ENCODE measurements around the gene EXOSC1. TPM values are rescaled to one million over a fixed set of nuclear protein-coding genes. Genes with fewer than 3 reads are reported as not detected.

EXOSC1 gene
- total RNA-seq, 1 donor from 2014 or later: 36.0 TPM

DNA sequence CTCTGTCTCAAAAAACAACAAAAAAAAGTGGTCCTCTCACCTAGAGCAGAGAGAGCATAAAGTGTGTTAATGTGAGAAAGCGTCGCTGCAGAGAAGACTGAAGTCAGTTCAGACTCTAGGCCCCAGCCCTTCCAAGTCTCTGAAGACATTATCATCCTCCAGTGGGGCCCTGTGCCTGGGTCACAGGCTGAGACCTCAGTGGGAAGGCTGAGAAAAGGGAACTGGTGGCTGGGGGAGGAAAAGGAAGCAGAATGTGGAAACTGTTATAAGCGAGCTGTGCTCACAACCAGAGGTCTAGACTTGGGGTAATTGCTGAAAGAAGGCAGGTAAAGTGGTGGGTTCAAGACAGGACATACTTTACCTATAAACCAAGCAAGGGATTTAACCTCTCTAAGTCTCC is 39.7 kb downstream of the EXOSC1 start:
- TF ChIP-seq, protein P1, sequence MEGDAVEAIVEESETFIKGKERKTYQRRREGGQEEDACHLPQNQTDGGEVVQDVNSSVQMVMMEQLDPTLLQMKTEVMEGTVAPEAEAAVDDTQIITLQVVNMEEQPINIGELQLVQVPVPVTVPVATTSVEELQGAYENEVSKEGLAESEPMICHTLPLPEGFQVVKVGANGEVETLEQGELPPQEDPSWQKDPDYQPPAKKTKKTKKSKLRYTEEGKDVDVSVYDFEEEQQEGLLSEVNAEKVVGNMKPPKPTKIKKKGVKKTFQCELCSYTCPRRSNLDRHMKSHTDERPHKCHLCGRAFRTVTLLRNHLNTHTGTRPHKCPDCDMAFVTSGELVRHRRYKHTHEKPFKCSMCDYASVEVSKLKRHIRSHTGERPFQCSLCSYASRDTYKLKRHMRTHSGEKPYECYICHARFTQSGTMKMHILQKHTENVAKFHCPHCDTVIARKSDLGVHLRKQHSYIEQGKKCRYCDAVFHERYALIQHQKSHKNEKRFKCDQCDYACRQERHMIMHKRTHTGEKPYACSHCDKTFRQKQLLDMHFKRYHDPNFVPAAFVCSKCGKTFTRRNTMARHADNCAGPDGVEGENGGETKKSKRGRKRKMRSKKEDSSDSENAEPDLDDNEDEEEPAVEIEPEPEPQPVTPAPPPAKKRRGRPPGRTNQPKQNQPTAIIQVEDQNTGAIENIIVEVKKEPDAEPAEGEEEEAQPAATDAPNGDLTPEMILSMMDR (IDR thresholded peaks at IDR 0.05; ENCODE audit: unreplicated experiment): no peak
- H3K27me3 Mint-ChIP-seq (ENCODE audit: unreplicated experiment): peaks cover 8% of the 10 kb centered on the region
- no peaks in the 10 kb centered on the region for H3K9me3 Mint-ChIP-seq (ENCODE audit: unreplicated experiment)
- DNase-seq (ENCODE audit: low spot score): no peak
- peak overlapping the region; percentile 86 for H3K27ac Mint-ChIP-seq (ENCODE audit: unreplicated experiment)
- no peak overlapping the region for H3K4me3 Mint-ChIP-seq (ENCODE audit: unreplicated experiment)
- peaks cover 13% of the 10 kb centered on the region for H3K4me1 Mint-ChIP-seq (ENCODE audit: unreplicated experiment)
- no peaks in the 10 kb centered on the region for H3K36me3 Mint-ChIP-seq (ENCODE audit: low read depth, unreplicated experiment)

- Mint-ChIP-seq H3K4me1 (ENCODE audit: unreplicated experiment) (peaks cover 21% of the 10 kb centered on the region), H3K9me3 (ENCODE audit: unreplicated experiment) (no peaks in the 10 kb centered on the region), H3K27me3 (ENCODE audit: unreplicated experiment) (peaks cover 10% of the 10 kb centered on the region), H3K27ac (ENCODE audit: unreplicated experiment) (peak overlapping the region; percentile 9), H3K4me3 (ENCODE audit: unreplicated experiment) (no peak overlapping the region), H3K36me3 (ENCODE audit: low read depth, unreplicated experiment) (no peaks in the 10 kb centered on the region)
- no peak for DNase-seq (ENCODE audit: low spot score)
- TF ChIP-seq, protein P1 (IDR thresholded peaks at IDR 0.05; ENCODE audit: unreplicated experiment): no peak
These were observed 41.8 kb downstream of the EXOSC1 start for GRCh38 chr10:97404044-97404443.

DNA sequence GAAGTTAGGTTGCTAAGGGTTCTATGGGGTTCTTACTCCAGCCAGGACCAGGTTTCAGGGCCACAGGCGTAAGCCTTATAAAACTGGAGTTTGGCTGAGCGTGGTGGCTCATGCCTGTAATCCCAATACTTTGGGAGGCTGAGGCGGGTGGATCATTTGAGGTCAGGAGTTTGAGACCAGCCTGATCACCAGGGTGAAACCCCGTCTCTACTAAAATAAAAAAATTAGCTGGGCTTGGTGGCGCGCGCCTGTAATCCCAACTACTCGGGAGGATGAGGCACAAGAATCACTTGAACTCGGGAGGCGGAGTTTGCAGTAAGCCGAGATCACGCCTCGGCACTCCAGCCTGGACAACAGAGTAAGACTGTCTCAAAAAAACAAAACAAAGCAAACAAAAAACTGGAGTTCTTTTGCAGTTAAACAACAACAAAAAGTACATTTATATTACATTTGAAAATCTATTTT is 44.3 kb downstream of the EXOSC1 start:
- H3K36me3 Mint-ChIP-seq (ENCODE audit: low read depth, unreplicated experiment): no peaks in the 10 kb centered on the region
- peaks cover 11% of the 10 kb centered on the region for H3K27me3 Mint-ChIP-seq (ENCODE audit: unreplicated experiment)
- H3K4me1 Mint-ChIP-seq (ENCODE audit: unreplicated experiment): peaks cover 18% of the 10 kb centered on the region
- peak overlapping the region; percentile 98 for H3K27ac Mint-ChIP-seq (ENCODE audit: unreplicated experiment)
- H3K9me3 Mint-ChIP-seq (ENCODE audit: unreplicated experiment): no peaks in the 10 kb centered on the region
- TF ChIP-seq, protein P1 (IDR thresholded peaks at IDR 0.05; ENCODE audit: unreplicated experiment): no peak
- DNase-seq (ENCODE audit: low spot score): no peak
- H3K4me3 Mint-ChIP-seq (ENCODE audit: unreplicated experiment): peak overlapping the region; percentile 91

DNA sequence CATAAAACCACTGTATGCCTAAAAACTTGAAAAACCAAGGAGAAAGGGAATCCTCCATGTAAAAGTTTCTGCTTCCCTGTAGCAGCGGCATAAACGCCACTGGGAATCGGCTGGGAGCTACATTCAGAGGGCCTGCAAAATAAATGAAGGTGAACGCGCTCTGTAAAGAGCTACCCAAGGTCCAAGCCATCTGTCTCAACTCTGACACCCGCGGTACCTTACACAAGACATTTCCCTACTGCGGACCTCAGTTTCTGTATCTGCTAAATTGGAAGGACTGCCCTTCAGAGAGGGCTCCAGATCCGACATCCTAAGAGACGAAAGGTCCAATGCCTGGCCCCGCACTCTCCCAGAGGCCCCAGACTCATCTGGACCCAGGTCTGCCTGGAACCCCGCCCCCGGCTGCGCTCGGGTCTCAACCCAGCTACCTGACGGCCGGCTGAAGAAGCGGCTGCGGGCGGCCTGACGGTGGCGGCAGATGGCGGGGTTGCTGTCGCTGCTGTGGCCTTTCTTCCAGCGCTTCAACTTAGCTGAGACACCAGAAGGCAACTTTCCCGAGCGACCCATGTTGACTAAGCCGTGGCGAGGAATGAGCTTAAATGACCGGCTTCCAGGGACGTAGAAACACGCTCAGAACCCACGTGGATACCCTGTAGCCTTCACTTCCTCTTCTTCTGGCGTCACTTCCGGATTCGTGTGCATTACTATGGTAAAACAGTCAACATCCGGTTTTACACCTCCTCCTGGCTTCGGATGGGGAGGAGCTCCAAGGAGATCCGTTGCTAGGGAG is 44.9 kb downstream of the EXOSC1 start, which contains the start of gene RRP12:
Gene RRP12 (minus strand): TSS at position 676 of the 790 bp plus-strand sequence. CDS start 109 bp downstream, at position 567.
- H3K27ac Mint-ChIP-seq (ENCODE audit: unreplicated experiment): peak within 1 kb of the TSS; percentile 98
- peak; percentile 80 for DNase-seq (ENCODE audit: low spot score)
- H3K4me3 Mint-ChIP-seq (ENCODE audit: unreplicated experiment): peak within 1 kb of the TSS; percentile 91
- H3K36me3 Mint-ChIP-seq (ENCODE audit: low read depth, unreplicated experiment): peaks cover 6% of the 10 kb centered on the region
- no peaks in the 10 kb centered on the region for H3K9me3 Mint-ChIP-seq (ENCODE audit: unreplicated experiment)
- H3K27me3 Mint-ChIP-seq (ENCODE audit: unreplicated experiment): peaks cover 10% of the 10 kb centered on the region
- H3K4me1 Mint-ChIP-seq (ENCODE audit: unreplicated experiment): peaks cover 14% of the 10 kb centered on the region
- TF ChIP-seq, protein P1 (IDR thresholded peaks at IDR 0.05; ENCODE audit: unreplicated experiment): no peak

Data from endothelial cell (in vitro differentiated cells).